HEK293 (cell line): ENCODE results near the gene ZER1.
A peak's percentile ranks its signal among the peaks of the same experiment; 100 is the strongest.

Source experiments
- EGR2 ChIP-seq: fragments of 450-650 bp; formaldehyde crosslinking; IDR thresholded peaks from 2 replicates; pipeline ENCODE4 v1.5.1; 2016; ENCODE audit warnings: low read depth, missing biosample characterization, missing genetic modification characterization
- OSR2 ChIP-seq: fragments of 450-650 bp; formaldehyde crosslinking; IDR thresholded peaks from 2 replicates; pipeline ENCODE4 v1.5.1; 2016; ENCODE audit warnings: missing biosample characterization, missing genetic modification characterization
- SALL2 ChIP-seq: fragments of 450-650 bp; formaldehyde crosslinking; IDR thresholded peaks from 2 replicates; pipeline ENCODE4 v1.5.0; 2017; ENCODE audit warnings: missing biosample characterization, mild to moderate bottlenecking, missing genetic modification characterization, borderline replicate concordance
- SP7 ChIP-seq: fragments of 450-650 bp; formaldehyde crosslinking; IDR thresholded peaks from 2 replicates; pipeline ENCODE4 v1.5.1; 2016; ENCODE audit warnings: missing biosample characterization, missing genetic modification characterization
- ZFHX2 ChIP-seq: fragments of 450-650 bp; formaldehyde crosslinking; conservative IDR thresholded peaks from 2 replicates; pipeline ENCODE4 v1.5.1; 2016; ENCODE audit warnings: missing biosample characterization, missing genetic modification characterization
- ZNF2 ChIP-seq: fragments of 450-650 bp; formaldehyde crosslinking; IDR thresholded peaks from 2 replicates; pipeline ENCODE4 v1.5.1; 2016; ENCODE audit warnings: missing biosample characterization, missing genetic modification characterization
- ZNF404 ChIP-seq: fragments of 450-650 bp; formaldehyde crosslinking; IDR thresholded peaks from 2 replicates; pipeline ENCODE4 v1.5.1; 2017; ENCODE audit warnings: missing biosample characterization, missing genetic modification characterization
- ZNF510 ChIP-seq: fragments of 450-650 bp; formaldehyde crosslinking; IDR thresholded peaks from 2 replicates; pipeline ENCODE4 v1.5.1; 2018; ENCODE audit warnings: mild to moderate bottlenecking, missing genetic modification characterization, missing biosample characterization; ENCODE audit not compliant: insufficient replicate concordance
- ZNF701 ChIP-seq: fragments of 450-650 bp; formaldehyde crosslinking; IDR thresholded peaks from 2 replicates; pipeline ENCODE4 v1.5.1; 2016; ENCODE audit warnings: missing biosample characterization, missing genetic modification characterization
- ZNF76 ChIP-seq: fragments of 450-650 bp; formaldehyde crosslinking; IDR thresholded peaks from 2 replicates; pipeline ENCODE4; 2016; ENCODE audit warnings: low read depth, missing biosample characterization, missing genetic modification characterization, borderline replicate concordance
- ZSCAN30 ChIP-seq: fragments of 450-650 bp; IDR thresholded peaks from 2 replicates; pipeline ENCODE4 v1.5.1; 2018; ENCODE audit warnings: missing biosample characterization, mild to moderate bottlenecking, missing genetic modification characterization, moderate library complexity
- ZXDB ChIP-seq: fragments of 450-650 bp; formaldehyde crosslinking; IDR thresholded peaks from 2 replicates; pipeline ENCODE4 v1.5.1; 2016; ENCODE audit warnings: missing biosample characterization, missing genetic modification characterization
- TF ChIP-seq, protein P1 (sequence below): fragments of 450-650 bp; formaldehyde crosslinking; conservative IDR thresholded peaks from 2 replicates; pipeline ENCODE4 v1.5.1; 2016; ENCODE audit warnings: low read depth, missing biosample characterization, missing genetic modification characterization
- TF ChIP-seq, protein P2 (sequence below): fragments of 450-650 bp; formaldehyde crosslinking; optimal IDR thresholded peaks from 2 replicates; pipeline ENCODE3; 2016; ENCODE audit warnings: missing biosample characterization, mild to moderate bottlenecking, missing genetic modification characterization
- TF ChIP-seq, protein P3 (sequence below): fragments of 450-650 bp; formaldehyde crosslinking; IDR thresholded peaks from 2 replicates; pipeline ENCODE4 v1.5.1; 2016; ENCODE audit warnings: missing biosample characterization, missing genetic modification characterization
- TF ChIP-seq, protein P4 (sequence below): fragments of 450-650 bp; IDR thresholded peaks from 2 replicates; pipeline ENCODE4 v1.5.1; 2018; ENCODE audit warnings: missing biosample characterization, missing genetic modification characterization
- TF ChIP-seq, protein P5 (sequence below): fragments of 450-650 bp; formaldehyde crosslinking; IDR thresholded peaks from 2 replicates; pipeline ENCODE4 v1.5.1; 2016; ENCODE audit warnings: missing biosample characterization, missing genetic modification characterization
- TF ChIP-seq, protein P6 (sequence below): fragments of 450-650 bp; formaldehyde crosslinking; IDR thresholded peaks from 2 replicates; pipeline ENCODE4 v1.5.1; 2016; ENCODE audit warnings: missing biosample characterization, missing genetic modification characterization
- TF ChIP-seq, protein P7 (sequence below): fragments of 450-650 bp; formaldehyde crosslinking; IDR thresholded peaks from 2 replicates; pipeline ENCODE4 v1.5.1; 2016; ENCODE audit warnings: missing biosample characterization, missing genetic modification characterization
- TF ChIP-seq, protein P8 (sequence below): fragments of 450-650 bp; formaldehyde crosslinking; IDR thresholded peaks from 2 replicates; pipeline ENCODE4 v1.5.1; 2016; ENCODE audit warnings: missing biosample characterization, missing genetic modification characterization, low read depth

The ZER1 gene

DNA sequence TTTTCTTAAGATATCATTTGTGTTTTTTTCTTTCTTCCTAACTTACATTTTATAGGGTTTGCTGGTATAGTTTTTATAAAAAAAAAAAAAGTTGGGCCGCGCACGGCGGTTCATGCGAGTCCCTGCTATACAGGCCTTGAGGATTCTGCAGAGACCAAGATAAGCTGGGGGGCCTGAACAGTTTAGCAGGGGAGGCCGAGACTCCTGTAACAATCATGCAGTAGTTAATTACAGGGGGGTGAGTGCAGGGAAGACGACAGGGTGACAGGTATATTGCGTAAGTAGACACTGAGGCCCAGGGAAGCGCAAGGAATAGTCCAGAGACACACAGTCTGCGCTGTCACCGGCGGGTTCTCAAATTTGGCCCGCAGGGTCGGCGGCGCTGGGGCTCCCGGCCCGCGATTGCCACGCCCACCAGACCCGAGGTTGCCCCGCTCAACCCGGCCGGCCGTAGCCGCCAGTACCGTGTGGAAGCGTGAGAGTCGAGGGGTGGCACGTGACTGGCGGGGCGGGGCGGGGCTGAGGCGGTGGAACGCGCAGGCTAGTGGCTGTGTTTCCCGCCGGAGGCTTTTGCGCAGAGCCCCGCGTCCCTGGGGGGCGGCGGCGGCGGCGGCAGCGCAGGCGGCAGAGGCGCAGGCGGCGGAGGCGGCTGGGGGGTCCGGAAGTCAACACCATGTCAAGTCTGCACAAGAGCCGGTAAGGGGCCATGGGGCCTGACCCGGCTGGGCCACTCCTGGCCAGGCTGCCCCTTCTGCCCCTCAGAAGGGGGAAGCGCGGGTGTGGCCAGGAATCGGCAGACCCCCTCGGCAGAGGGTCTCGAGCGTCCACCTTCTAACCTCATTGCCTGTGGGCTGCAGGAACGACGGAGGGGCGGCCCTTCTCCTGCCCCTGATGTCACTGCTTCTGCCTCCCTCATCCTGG is 15.2 kb upstream of the ZER1 start, which contains the start of gene TBC1D13 (continued):
- TF ChIP-seq, protein P1, sequence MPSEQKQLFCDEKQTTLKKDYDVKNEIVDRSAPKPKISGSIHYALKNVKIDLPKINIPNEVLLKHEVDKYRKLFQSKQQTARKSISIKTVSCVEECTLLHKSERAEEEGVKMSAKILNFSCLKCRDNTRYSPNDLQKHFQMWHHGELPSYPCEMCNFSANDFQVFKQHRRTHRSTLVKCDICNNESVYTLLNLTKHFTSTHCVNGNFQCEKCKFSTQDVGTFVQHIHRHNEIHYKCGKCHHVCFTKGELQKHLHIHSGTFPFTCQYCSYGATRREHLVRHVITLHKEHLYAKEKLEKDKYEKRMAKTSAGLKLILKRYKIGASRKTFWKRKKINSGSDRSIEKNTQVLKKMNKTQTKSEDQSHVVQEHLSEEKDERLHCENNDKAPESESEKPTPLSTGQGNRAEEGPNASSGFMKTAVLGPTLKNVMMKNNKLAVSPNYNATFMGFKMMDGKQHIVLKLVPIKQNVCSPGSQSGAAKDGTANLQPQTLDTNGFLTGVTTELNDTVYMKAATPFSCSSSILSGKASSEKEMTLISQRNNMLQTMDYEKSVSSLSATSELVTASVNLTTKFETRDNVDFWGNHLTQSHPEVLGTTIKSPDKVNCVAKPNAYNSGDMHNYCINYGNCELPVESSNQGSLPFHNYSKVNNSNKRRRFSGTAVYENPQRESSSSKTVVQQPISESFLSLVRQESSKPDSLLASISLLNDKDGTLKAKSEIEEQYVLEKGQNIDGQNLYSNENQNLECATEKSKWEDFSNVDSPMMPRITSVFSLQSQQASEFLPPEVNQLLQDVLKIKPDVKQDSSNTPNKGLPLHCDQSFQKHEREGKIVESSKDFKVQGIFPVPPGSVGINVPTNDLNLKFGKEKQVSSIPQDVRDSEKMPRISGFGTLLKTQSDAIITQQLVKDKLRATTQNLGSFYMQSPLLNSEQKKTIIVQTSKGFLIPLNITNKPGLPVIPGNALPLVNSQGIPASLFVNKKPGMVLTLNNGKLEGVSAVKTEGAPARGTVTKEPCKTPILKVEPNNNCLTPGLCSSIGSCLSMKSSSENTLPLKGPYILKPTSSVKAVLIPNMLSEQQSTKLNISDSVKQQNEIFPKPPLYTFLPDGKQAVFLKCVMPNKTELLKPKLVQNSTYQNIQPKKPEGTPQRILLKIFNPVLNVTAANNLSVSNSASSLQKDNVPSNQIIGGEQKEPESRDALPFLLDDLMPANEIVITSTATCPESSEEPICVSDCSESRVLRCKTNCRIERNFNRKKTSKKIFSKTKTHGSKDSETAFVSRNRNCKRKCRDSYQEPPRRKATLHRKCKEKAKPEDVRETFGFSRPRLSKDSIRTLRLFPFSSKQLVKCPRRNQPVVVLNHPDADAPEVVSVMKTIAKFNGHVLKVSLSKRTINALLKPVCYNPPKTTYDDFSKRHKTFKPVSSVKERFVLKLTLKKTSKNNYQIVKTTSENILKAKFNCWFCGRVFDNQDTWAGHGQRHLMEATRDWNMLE (tag by site-specific recombination), result peak; percentile 35; the same call in 1 of the 2 replicates
- TF ChIP-seq ZSCAN30 (tag by site-specific recombination), result peak; percentile 94
- peak; percentile 93 for TF ChIP-seq ZXDB
- TF ChIP-seq, protein P2, sequence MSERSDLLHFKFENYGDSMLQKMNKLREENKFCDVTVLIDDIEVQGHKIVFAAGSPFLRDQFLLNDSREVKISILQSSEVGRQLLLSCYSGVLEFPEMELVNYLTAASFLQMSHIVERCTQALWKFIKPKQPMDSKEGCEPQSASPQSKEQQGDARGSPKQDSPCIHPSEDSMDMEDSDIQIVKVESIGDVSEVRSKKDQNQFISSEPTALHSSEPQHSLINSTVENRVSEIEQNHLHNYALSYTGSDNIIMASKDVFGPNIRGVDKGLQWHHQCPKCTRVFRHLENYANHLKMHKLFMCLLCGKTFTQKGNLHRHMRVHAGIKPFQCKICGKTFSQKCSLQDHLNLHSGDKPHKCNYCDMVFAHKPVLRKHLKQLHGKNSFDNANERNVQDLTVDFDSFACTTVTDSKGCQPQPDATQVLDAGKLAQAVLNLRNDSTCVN (tag by site-specific recombination), result peak; percentile 80
- TF ChIP-seq, protein P3, sequence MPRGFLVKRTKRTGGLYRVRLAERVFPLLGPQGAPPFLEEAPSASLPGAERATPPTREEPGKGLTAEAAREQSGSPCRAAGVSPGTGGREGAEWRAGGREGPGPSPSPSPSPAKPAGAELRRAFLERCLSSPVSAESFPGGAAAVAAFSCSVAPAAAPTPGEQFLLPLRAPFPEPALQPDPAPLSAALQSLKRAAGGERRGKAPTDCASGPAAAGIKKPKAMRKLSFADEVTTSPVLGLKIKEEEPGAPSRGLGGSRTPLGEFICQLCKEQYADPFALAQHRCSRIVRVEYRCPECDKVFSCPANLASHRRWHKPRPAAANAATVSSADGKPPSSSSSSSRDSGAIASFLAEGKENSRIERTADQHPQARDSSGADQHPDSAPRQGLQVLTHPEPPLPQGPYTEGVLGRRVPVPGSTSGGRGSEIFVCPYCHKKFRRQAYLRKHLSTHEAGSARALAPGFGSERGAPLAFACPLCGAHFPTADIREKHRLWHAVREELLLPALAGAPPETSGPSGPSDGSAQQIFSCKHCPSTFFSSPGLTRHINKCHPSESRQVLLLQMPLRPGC, result peak; percentile 53; the same call in 1 of the 2 replicates
- TF ChIP-seq, protein P4, sequence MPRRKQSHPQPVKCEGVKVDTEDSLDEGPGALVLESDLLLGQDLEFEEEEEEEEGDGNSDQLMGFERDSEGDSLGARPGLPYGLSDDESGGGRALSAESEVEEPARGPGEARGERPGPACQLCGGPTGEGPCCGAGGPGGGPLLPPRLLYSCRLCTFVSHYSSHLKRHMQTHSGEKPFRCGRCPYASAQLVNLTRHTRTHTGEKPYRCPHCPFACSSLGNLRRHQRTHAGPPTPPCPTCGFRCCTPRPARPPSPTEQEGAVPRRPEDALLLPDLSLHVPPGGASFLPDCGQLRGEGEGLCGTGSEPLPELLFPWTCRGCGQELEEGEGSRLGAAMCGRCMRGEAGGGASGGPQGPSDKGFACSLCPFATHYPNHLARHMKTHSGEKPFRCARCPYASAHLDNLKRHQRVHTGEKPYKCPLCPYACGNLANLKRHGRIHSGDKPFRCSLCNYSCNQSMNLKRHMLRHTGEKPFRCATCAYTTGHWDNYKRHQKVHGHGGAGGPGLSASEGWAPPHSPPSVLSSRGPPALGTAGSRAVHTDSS (tag by site-specific recombination), result peak; percentile 55; the same call in 1 of the 2 replicates
- TF ChIP-seq, protein P5, sequence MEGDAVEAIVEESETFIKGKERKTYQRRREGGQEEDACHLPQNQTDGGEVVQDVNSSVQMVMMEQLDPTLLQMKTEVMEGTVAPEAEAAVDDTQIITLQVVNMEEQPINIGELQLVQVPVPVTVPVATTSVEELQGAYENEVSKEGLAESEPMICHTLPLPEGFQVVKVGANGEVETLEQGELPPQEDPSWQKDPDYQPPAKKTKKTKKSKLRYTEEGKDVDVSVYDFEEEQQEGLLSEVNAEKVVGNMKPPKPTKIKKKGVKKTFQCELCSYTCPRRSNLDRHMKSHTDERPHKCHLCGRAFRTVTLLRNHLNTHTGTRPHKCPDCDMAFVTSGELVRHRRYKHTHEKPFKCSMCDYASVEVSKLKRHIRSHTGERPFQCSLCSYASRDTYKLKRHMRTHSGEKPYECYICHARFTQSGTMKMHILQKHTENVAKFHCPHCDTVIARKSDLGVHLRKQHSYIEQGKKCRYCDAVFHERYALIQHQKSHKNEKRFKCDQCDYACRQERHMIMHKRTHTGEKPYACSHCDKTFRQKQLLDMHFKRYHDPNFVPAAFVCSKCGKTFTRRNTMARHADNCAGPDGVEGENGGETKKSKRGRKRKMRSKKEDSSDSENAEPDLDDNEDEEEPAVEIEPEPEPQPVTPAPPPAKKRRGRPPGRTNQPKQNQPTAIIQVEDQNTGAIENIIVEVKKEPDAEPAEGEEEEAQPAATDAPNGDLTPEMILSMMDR (tag by site-specific recombination), result 0 out of 2 replicates have a peak, but pooled peaks have one; percentile 15
- TF ChIP-seq ZNF76 (tag by site-specific recombination), result peak; percentile 75
- TF ChIP-seq, protein P6, sequence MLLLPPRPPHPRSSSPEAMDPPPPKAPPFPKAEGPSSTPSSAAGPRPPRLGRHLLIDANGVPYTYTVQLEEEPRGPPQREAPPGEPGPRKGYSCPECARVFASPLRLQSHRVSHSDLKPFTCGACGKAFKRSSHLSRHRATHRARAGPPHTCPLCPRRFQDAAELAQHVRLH, result no peak
- peak; percentile 94 for TF ChIP-seq SP7 (tag by site-specific recombination)
- TF ChIP-seq OSR2 (tag by site-specific recombination), result peak; percentile 34
- 0 out of 2 replicates have a peak, but pooled peaks have one; percentile 62 for TF ChIP-seq ZNF2 (tag by site-specific recombination)
- TF ChIP-seq, protein P7, sequence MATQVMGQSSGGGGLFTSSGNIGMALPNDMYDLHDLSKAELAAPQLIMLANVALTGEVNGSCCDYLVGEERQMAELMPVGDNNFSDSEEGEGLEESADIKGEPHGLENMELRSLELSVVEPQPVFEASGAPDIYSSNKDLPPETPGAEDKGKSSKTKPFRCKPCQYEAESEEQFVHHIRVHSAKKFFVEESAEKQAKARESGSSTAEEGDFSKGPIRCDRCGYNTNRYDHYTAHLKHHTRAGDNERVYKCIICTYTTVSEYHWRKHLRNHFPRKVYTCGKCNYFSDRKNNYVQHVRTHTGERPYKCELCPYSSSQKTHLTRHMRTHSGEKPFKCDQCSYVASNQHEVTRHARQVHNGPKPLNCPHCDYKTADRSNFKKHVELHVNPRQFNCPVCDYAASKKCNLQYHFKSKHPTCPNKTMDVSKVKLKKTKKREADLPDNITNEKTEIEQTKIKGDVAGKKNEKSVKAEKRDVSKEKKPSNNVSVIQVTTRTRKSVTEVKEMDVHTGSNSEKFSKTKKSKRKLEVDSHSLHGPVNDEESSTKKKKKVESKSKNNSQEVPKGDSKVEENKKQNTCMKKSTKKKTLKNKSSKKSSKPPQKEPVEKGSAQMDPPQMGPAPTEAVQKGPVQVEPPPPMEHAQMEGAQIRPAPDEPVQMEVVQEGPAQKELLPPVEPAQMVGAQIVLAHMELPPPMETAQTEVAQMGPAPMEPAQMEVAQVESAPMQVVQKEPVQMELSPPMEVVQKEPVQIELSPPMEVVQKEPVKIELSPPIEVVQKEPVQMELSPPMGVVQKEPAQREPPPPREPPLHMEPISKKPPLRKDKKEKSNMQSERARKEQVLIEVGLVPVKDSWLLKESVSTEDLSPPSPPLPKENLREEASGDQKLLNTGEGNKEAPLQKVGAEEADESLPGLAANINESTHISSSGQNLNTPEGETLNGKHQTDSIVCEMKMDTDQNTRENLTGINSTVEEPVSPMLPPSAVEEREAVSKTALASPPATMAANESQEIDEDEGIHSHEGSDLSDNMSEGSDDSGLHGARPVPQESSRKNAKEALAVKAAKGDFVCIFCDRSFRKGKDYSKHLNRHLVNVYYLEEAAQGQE, result 0 out of 2 replicates have a peak, but pooled peaks have one; percentile 29
- peak; percentile 76 for TF ChIP-seq EGR2 (tag by site-specific recombination)
- TF ChIP-seq ZFHX2, result peak; percentile 96
- TF ChIP-seq, protein P8, sequence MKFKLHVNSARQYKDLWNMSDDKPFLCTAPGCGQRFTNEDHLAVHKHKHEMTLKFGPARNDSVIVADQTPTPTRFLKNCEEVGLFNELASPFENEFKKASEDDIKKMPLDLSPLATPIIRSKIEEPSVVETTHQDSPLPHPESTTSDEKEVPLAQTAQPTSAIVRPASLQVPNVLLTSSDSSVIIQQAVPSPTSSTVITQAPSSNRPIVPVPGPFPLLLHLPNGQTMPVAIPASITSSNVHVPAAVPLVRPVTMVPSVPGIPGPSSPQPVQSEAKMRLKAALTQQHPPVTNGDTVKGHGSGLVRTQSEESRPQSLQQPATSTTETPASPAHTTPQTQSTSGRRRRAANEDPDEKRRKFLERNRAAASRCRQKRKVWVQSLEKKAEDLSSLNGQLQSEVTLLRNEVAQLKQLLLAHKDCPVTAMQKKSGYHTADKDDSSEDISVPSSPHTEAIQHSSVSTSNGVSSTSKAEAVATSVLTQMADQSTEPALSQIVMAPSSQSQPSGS, result no peak
- TF ChIP-seq ZNF701 (tag by site-specific recombination), result no peak
- TF ChIP-seq ZNF510, result no peak
- TF ChIP-seq SALL2 (tag by site-specific recombination), result no peak
- no peak for TF ChIP-seq ZNF404 (tag by site-specific recombination)
